Renal pelvis (tissue), 12 donors: ENCODE measurements around the gene FAU. TPM values are rescaled to one million over a fixed set of nuclear protein-coding genes. Genes with fewer than 3 reads are reported as not detected.
A peak's percentile ranks its signal among the peaks of the same experiment; 100 is the strongest.

ENCODE experiments used
- DNase-seq: peaks from one replicate; pipeline ENCODE4 v3.0.0-alpha.2; 2013
- long read RNA-seq, 16 experiments: transcript quantifications; one replicate each; lab custom pipeline, GENCODE V29; 2026
- polyA plus RNA-seq, 3 donors: library from polyadenylated mRNA; unstranded; fragments of 120-200 nt; gene quantifications; one replicate each; pipeline ENCODE4 v1.2.1, GENCODE V29; 2013; ENCODE audit not compliant: insufficient read length in 3 of 3

Gene FAU
- 100 to 1,000 TPM; 706 to 910 (median 772) TPM for polyA plus RNA-seq
- long read RNA-seq, donor 1, transcript FAU-202 (3 exons, 533 nt) = minor isoform, 16 of 853 reads
- long read RNA-seq, donor 1, transcript FAU-207 (5 exons, 847 nt) = major isoform, 647 of 853 reads
- long read RNA-seq, donor 1, transcript FAU-208 (1 exons, 1,484 nt) = minor isoform, 13 of 853 reads
- long read RNA-seq, donor 1, transcript FAU-209 (4 exons, 697 nt) = minor isoform, 80 of 853 reads
- long read RNA-seq, donor 1, partial matches to known transcripts = 35 of 853 reads
- long read RNA-seq, donor 1, other reads (novel, unspliced or antisense) = 61 of 853 reads
- long read RNA-seq, donor 2, transcript FAU-208 (1 exons, 1,484 nt) = minor isoform, 12 of 994 reads
- long read RNA-seq, donor 2, transcript FAU-202 (3 exons, 533 nt) = minor isoform, 12 of 994 reads
- long read RNA-seq, donor 2, transcript FAU-207 (5 exons, 847 nt) = major isoform, 734 of 994 reads
- long read RNA-seq, donor 2, transcript FAU-209 (4 exons, 697 nt) = minor isoform, 76 of 994 reads
- long read RNA-seq, donor 2, partial matches to known transcripts = 67 of 994 reads
- long read RNA-seq, donor 2, other reads (novel, unspliced or antisense) = 93 of 994 reads
- long read RNA-seq, donor 3, transcript FAU-202 (3 exons, 533 nt) = minor isoform, 8 of 826 reads
- long read RNA-seq, donor 3, transcript FAU-209 (4 exons, 697 nt) = minor isoform, 70 of 826 reads
- long read RNA-seq, donor 3, transcript FAU-207 (5 exons, 847 nt) = major isoform, 601 of 826 reads
- long read RNA-seq, donor 3, transcript FAU-208 (1 exons, 1,484 nt) = minor isoform, 25 of 826 reads
- long read RNA-seq, donor 3, partial matches to known transcripts = 58 of 826 reads
- long read RNA-seq, donor 3, other reads (novel, unspliced or antisense) = 61 of 826 reads
- long read RNA-seq, donor 4, transcript FAU-202 (3 exons, 533 nt) = minor isoform, 19 of 1,088 reads
- long read RNA-seq, donor 4, transcript FAU-208 (1 exons, 1,484 nt) = minor isoform, 23 of 1,088 reads
- long read RNA-seq, donor 4, transcript FAU-207 (5 exons, 847 nt) = major isoform, 816 of 1,088 reads
- long read RNA-seq, donor 4, transcript FAU-209 (4 exons, 697 nt) = minor isoform, 75 of 1,088 reads
- long read RNA-seq, donor 4, partial matches to known transcripts = 67 of 1,088 reads
- long read RNA-seq, donor 4, other reads (novel, unspliced or antisense) = 87 of 1,088 reads
- long read RNA-seq, donor 5, transcript FAU-202 (3 exons, 533 nt) = minor isoform, 6 of 598 reads
- long read RNA-seq, donor 5, transcript FAU-207 (5 exons, 847 nt) = major isoform, 464 of 598 reads
- long read RNA-seq, donor 5, transcript FAU-209 (4 exons, 697 nt) = minor isoform, 29 of 598 reads
- long read RNA-seq, donor 5, transcript FAU-208 (1 exons, 1,484 nt) = minor isoform, 20 of 598 reads
- long read RNA-seq, donor 5, partial matches to known transcripts = 42 of 598 reads
- long read RNA-seq, donor 5, other reads (novel, unspliced or antisense) = 36 of 598 reads
- long read RNA-seq, donor 6, transcript FAU-207 (5 exons, 847 nt) = major isoform, 430 of 636 reads
- long read RNA-seq, donor 6, transcript FAU-202 (3 exons, 533 nt) = minor isoform, 8 of 636 reads
- long read RNA-seq, donor 6, transcript FAU-208 (1 exons, 1,484 nt) = minor isoform, 22 of 636 reads
- long read RNA-seq, donor 6, transcript FAU-209 (4 exons, 697 nt) = minor isoform, 81 of 636 reads
- long read RNA-seq, donor 6, partial matches to known transcripts = 65 of 636 reads
- long read RNA-seq, donor 6, other reads (novel, unspliced or antisense) = 30 of 636 reads
- long read RNA-seq, donor 7, transcript FAU-202 (3 exons, 533 nt) = minor isoform, 13 of 1,034 reads
- long read RNA-seq, donor 7, transcript FAU-209 (4 exons, 697 nt) = minor isoform, 61 of 1,034 reads
- long read RNA-seq, donor 7, transcript FAU-207 (5 exons, 847 nt) = major isoform, 745 of 1,034 reads
- long read RNA-seq, donor 7, transcript FAU-208 (1 exons, 1,484 nt) = minor isoform, 32 of 1,034 reads
- long read RNA-seq, donor 7, partial matches to known transcripts = 105 of 1,034 reads
- long read RNA-seq, donor 7, other reads (novel, unspliced or antisense) = 75 of 1,034 reads
- long read RNA-seq, donor 8, transcript FAU-209 (4 exons, 697 nt) = minor isoform, 30 of 369 reads
- long read RNA-seq, donor 8, transcript FAU-207 (5 exons, 847 nt) = major isoform, 271 of 369 reads
- long read RNA-seq, donor 8, transcript FAU-208 (1 exons, 1,484 nt) = minor isoform, 9 of 369 reads
- long read RNA-seq, donor 8, partial matches to known transcripts = 30 of 369 reads
- long read RNA-seq, donor 8, other reads (novel, unspliced or antisense) = 27 of 369 reads
- long read RNA-seq, donor 9, transcript FAU-208 (1 exons, 1,484 nt) = minor isoform, 22 of 1,089 reads
- long read RNA-seq, donor 9, transcript FAU-202 (3 exons, 533 nt) = minor isoform, 16 of 1,089 reads
- long read RNA-seq, donor 9, transcript FAU-207 (5 exons, 847 nt) = major isoform, 753 of 1,089 reads
- long read RNA-seq, donor 9, transcript FAU-209 (4 exons, 697 nt) = minor isoform, 132 of 1,089 reads
- long read RNA-seq, donor 9, partial matches to known transcripts = 77 of 1,089 reads
- long read RNA-seq, donor 9, other reads (novel, unspliced or antisense) = 85 of 1,089 reads
- long read RNA-seq, donor 10, transcript FAU-208 (1 exons, 1,484 nt) = minor isoform, 18 of 729 reads
- long read RNA-seq, donor 10, transcript FAU-207 (5 exons, 847 nt) = major isoform, 559 of 729 reads
- long read RNA-seq, donor 10, transcript FAU-209 (4 exons, 697 nt) = minor isoform, 48 of 729 reads
- long read RNA-seq, donor 10, transcript FAU-202 (3 exons, 533 nt) = minor isoform, 7 of 729 reads
- long read RNA-seq, donor 10, partial matches to known transcripts = 45 of 729 reads
- long read RNA-seq, donor 10, other reads (novel, unspliced or antisense) = 51 of 729 reads
- long read RNA-seq, donor 11, transcript FAU-208 (1 exons, 1,484 nt) = minor isoform, 22 of 623 reads
- long read RNA-seq, donor 11, transcript FAU-209 (4 exons, 697 nt) = minor isoform, 29 of 623 reads
- long read RNA-seq, donor 11, transcript FAU-202 (3 exons, 533 nt) = minor isoform, 14 of 623 reads
- long read RNA-seq, donor 11, transcript FAU-207 (5 exons, 847 nt) = major isoform, 444 of 623 reads
- long read RNA-seq, donor 11, partial matches to known transcripts = 72 of 623 reads
- long read RNA-seq, donor 11, other reads (novel, unspliced or antisense) = 41 of 623 reads
- long read RNA-seq, donor 12, transcript FAU-207 (5 exons, 847 nt) = major isoform, 837 of 1,089 reads
- long read RNA-seq, donor 12, transcript FAU-209 (4 exons, 697 nt) = minor isoform, 63 of 1,089 reads
- long read RNA-seq, donor 12, transcript FAU-208 (1 exons, 1,484 nt) = minor isoform, 17 of 1,089 reads
- long read RNA-seq, donor 12, transcript FAU-202 (3 exons, 533 nt) = minor isoform, 14 of 1,089 reads
- long read RNA-seq, donor 12, partial matches to known transcripts = 72 of 1,089 reads
- long read RNA-seq, donor 12, other reads (novel, unspliced or antisense) = 86 of 1,089 reads
- long read RNA-seq, donor 13, transcript FAU-209 (4 exons, 697 nt) = minor isoform, 36 of 519 reads
- long read RNA-seq, donor 13, transcript FAU-208 (1 exons, 1,484 nt) = minor isoform, 16 of 519 reads
- long read RNA-seq, donor 13, transcript FAU-207 (5 exons, 847 nt) = major isoform, 370 of 519 reads
- long read RNA-seq, donor 13, partial matches to known transcripts = 72 of 519 reads
- long read RNA-seq, donor 13, other reads (novel, unspliced or antisense) = 23 of 519 reads
- long read RNA-seq, donor 14 = 0 reads
- long read RNA-seq, donor 15, transcript FAU-209 (4 exons, 697 nt) = minor isoform, 105 of 1,079 reads
- long read RNA-seq, donor 15, transcript FAU-202 (3 exons, 533 nt) = minor isoform, 11 of 1,079 reads
- long read RNA-seq, donor 15, transcript FAU-208 (1 exons, 1,484 nt) = minor isoform, 24 of 1,079 reads
- long read RNA-seq, donor 15, transcript FAU-207 (5 exons, 847 nt) = major isoform, 795 of 1,079 reads
- long read RNA-seq, donor 15, partial matches to known transcripts = 77 of 1,079 reads
- long read RNA-seq, donor 15, other reads (novel, unspliced or antisense) = 65 of 1,079 reads
- long read RNA-seq, donor 16, transcript FAU-202 (3 exons, 533 nt) = minor isoform, 17 of 1,060 reads
- long read RNA-seq, donor 16, transcript FAU-207 (5 exons, 847 nt) = major isoform, 768 of 1,060 reads
- long read RNA-seq, donor 16, transcript FAU-208 (1 exons, 1,484 nt) = minor isoform, 25 of 1,060 reads
- long read RNA-seq, donor 16, transcript FAU-209 (4 exons, 697 nt) = minor isoform, 81 of 1,060 reads
- long read RNA-seq, donor 16, partial matches to known transcripts = 90 of 1,060 reads
- long read RNA-seq, donor 16, other reads (novel, unspliced or antisense) = 78 of 1,060 reads

GRCh38 chr11:65121865-65122696 lies at the start of gene FAU, which contains the start of gene MRPL49:
TSS of gene FAU (minus strand) at chr11:65122134. CDS start at chr11:65121813, 321 bp downstream.
TSS of gene MRPL49 (plus strand) at chr11:65122321. CDS start at chr11:65122347, 26 bp downstream.
- DNase-seq = peak; percentile 96

DNA sequence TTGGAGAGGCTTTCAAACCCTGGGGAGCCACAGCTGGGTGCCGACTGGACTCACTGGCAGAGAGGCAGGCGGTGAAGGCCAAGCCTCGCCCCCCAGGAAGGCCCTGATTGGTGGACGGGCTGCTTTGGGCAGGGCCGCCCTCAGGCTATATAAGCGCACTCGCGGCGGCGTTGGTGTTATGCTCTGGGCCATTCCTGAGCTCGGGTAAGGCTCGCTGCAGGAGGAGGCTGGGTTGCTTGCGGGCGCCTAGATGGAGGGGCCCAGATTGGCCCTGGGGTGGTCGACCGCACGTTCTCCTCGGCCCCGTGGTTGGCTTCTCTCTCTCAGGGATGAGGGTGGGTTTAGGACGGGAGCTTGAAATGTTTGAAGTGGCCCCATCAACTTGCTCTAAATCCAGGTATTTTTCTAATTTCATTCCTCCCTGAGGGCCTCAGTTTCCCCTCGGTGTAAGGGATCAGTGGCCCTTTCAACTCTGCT lies 48.2 kb upstream of the FAU start, which contains the start of gene SPDYC:
Gene SPDYC (plus strand): TSS at position 176 of the 477 bp plus-strand sequence. CDS start 1,125 bp downstream, outside the sequence.
- no peak for DNase-seq

DNA sequence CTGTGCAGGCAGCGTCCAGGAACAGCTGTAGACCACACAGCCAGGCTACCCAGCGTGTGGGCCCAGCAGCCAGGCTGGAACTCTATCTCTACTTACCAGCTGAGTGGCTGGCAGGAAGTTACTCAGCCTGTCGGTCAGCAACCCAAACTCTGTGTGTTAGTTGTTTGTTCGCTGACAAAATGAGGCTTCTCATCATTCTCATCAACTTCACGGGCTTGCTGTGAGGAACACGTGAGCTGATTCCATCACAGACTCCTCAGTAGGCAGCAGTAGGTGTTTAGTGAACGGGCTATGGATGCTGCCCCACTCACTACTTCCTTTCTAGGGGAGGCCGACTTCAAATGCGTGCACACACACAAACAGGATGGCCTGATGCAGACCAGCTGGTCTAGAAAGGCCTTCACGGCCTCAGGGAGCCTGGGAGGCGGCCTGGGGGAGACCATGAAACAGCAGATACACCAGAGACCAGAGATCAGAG lies 47.3 kb upstream of the FAU start:
- no peak for DNase-seq

- DNase-seq = no peak
These were observed 45.7 kb upstream of the FAU start for GRCh38 chr11:65167656-65168055.

DNA sequence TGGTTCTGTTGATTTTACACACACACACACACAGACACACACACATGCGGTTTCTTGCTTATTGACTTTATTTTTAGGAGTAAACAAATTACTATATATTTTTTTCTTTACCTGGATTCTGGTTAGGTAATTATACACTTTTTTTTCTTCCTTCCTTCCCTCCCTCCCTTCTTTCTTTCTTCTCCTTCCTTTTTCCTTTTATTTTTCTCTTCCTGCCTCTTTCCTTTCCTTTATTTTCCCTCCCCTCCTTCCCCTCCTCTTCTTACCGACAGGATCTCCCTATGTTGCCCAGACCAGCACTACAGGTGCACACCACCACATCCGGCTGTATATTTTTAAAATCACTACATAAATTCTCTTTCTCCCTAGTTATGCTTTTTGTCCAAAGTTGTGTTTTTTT lies 45.0 kb upstream of the FAU start:
- DNase-seq = no peak

DNA sequence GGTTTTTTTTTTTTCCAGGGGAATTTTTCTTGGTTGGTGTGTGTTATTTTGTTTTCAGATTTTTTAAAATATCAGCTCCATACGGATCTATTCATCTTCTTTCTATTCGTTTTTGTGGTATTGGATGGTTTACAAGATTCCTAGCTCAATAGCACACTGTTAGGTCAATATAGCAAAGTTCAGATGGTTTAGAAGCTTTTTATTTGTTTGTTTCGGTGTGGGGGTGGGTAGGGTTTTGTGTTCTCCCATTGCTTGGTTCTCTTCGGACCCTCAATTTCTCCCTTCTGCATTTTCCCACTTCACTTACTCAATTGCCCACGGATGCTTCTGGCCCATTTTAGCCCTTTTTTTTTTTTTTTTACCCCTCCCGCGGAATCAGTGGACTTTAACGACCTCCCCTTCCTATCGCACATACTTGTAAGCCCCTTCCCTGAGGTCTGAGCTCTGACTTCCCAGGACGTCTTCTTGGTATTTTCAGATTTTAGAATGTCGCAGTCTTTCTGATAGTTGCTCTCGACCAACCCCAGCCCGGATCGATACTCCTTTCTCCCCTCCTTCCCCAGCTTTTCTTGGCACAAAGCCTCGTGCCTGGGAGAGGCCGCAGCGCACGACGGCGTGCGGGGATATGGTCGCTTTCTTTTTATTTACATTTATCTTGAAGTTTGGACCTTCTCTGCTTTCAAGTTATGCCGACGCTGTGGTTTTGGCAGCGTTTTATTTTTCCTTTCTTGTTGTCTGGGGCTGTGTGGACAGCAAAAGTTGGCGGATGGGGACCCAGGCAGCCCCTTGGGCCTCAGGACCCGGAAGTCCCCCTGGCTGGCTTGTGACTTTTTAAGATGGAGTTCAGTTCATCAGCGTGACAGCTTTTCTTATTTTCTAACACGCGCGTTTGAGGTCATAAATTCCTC lies 43.7 kb upstream of the FAU start:
- no peak for DNase-seq

DNA sequence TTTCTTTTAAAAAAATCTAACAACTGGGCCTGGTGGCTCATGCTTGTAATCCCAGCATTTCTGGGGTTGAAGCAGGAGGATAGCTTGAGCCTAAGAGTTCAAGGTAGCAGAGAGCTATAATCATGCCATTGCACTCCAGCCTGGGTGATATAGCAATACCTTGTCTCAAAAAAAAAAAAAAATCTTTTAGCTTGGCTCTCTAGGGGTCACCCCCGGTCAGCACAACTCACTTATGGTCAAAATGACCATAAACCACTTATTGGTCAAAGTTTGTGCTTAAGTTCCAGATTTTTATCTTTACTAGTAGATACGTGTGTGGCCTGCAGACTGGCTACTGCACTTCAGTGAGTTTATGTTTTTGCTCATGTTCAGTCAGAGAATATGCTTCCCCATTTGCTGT lies 41.8 kb upstream of the FAU start:
- DNase-seq = no peak

GRCh38 chr11:65160643-65161042 lies 38.7 kb upstream of the FAU start:
- DNase-seq = no peak

DNA sequence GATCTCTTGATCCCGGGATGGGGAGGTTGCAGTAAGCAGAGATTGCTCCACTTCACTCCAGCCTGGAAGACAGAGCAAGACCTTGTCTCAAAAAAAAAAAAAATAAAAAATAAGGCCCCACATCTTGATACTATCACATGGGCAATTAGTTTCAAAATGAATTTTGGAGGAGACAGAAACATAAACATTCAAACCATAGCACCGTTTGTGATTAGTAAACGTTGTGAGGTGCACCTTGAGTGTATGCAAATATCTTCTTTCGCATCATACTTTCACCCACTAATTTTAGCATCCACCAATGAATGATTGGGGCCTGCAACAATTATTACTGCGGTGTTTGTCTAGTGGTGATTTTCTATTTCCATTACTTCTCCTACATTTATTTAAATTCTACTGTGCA lies 37.1 kb upstream of the FAU start:
- DNase-seq = no peak

DNA sequence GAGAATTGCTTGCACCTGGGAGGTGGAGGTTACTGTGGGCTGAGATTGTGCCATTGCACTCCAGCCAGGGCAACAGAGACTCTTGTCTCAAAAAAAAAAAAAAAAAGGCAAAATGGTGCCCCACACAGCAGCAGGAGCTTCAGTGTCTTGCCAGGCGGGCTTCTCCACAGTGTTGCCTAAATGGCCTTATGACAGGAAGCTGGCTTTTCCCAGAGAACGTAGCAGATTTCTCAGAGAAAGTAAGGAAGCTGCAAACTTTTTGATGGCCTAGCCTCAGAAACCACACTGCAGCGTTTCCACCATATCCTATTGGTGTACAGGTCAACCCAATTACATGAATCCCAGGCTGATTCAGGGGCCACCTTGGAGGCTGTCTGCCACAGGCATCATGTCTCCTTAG lies 35.4 kb upstream of the FAU start:
- no peak for DNase-seq

DNA sequence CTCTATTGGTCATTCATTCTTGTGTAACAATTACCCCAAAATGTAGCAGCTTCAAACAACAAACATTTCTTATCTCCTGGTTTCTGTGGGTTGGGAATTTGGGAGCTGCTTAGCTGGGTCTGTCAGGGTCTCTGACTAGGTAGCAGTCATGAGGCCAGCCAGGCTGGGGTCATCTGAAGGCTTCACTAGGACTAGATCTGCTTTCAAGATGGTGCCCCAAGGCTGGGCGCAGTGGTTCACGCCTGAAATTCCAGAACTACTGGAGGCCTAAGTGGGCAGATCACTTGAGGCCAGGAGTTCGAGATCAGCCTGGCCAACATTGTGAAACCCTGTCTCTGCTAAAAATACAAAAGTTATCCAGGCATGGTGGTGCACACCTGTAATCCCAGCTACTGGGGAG lies 35.0 kb upstream of the FAU start:
- DNase-seq = no peak

- no peak for DNase-seq
These were observed 34.3 kb upstream of the FAU start for GRCh38 chr11:65156256-65156655.
